GM18868 (cell line): ENCODE results near the gene MYD88.
"Not testable (repeated sequence)": the region's sequence is repeated elsewhere in the genome, so short reads cannot be mapped to it uniquely, and the experiment has no call there.

ENCODE experiments used
- ATAC-seq: cut with Tn5 transposase; IDR thresholded peaks from one replicate; pipeline ENCODE4 v1.9.1; 2021; ENCODE audit warnings: mild to moderate bottlenecking, moderate library complexity; ENCODE audit not compliant: unreplicated experiment

The MYD88 gene

DNA sequence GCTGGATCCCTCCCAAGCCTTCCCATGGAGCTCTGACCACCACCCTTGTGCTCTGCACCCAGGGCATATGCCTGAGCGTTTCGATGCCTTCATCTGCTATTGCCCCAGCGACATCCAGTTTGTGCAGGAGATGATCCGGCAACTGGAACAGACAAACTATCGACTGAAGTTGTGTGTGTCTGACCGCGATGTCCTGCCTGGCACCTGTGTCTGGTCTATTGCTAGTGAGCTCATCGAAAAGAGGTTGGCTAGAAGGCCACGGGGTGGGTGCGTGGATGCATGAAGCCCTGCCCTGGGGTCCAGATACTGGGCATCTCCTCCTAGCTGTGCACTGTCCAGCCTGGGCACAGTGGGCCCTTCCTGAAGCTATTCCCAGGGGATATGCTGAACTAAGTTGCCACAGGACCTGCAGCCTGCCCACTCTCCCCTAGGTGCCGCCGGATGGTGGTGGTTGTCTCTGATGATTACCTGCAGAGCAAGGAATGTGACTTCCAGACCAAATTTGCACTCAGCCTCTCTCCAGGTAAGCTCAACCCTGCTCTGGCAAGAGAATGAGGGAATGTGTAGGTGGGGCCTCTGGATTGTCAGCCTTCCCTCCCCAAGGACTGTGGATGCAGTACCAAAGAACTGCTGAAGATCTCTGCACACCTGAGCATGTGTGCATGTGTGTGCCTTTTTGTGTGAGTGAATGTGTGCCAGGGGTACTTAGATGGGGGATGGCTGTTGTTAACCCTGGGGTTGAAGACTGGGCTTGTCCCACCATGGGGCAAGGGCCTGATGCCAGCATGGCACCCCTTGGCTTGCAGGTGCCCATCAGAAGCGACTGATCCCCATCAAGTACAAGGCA, 2.1 kb downstream of the MYD88 start:
- no peak for ATAC-seq

DNA sequence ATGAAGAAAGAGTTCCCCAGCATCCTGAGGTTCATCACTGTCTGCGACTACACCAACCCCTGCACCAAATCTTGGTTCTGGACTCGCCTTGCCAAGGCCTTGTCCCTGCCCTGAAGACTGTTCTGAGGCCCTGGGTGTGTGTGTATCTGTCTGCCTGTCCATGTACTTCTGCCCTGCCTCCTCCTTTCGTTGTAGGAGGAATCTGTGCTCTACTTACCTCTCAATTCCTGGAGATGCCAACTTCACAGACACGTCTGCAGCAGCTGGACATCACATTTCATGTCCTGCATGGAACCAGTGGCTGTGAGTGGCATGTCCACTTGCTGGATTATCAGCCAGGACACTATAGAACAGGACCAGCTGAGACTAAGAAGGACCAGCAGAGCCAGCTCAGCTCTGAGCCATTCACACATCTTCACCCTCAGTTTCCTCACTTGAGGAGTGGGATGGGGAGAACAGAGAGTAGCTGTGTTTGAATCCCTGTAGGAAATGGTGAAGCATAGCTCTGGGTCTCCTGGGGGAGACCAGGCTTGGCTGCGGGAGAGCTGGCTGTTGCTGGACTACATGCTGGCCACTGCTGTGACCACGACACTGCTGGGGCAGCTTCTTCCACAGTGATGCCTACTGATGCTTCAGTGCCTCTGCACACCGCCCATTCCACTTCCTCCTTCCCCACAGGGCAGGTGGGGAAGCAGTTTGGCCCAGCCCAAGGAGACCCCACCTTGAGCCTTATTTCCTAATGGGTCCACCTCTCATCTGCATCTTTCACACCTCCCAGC, 2.9 kb downstream of the MYD88 start:
- ATAC-seq: no peak

DNA sequence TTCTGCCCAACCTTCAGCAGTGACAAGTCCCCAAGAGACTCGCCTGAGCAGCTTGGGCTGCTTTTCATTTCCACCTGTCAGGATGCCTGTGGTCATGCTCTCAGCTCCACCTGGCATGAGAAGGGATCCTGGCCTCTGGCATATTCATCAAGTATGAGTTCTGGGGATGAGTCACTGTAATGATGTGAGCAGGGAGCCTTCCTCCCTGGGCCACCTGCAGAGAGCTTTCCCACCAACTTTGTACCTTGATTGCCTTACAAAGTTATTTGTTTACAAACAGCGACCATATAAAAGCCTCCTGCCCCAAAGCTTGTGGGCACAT, 3.5 kb downstream of the MYD88 start:
- ATAC-seq: no peak

DNA sequence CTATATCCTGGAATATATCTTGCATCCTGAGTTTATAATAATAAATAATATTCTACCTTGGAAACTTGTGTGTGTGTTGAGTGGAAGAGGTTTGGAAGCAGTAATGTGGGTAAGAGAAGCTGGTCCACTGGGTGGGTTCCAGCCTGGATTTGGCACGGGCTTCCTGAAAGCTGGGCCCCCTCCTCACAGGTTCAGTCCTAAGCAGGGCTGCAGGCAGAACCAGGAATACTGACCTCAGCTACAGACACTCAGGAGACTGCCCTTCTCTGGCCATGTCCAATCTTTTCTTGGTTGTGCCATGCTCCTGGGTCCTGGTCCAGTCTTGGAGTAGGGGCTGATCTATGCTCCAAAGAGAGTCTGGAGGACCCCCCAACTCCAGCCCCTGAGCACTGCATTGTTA, 4.5 kb downstream of the MYD88 start:
- ATAC-seq: no peak

DNA sequence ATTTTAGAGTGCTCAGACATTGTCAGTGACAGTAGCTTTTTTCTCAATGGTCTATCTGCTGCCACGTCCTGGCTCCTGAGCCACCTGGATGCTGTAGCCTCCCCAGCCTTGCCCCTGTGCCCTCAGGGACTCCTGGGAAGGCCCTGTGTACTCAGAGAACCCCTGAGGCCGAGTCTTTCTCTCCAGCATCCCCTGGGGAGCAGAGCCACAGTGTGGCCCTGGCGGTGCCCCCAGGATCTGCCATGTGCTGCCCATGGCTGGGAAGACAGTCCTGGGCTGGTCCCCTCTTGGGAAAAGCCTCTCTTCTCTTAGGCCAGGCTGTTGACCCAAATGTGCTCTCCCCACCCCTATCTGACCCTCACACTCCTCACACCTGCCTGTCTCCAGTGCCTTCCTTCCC, 5.0 kb downstream of the MYD88 start:
- ATAC-seq: no peak

DNA sequence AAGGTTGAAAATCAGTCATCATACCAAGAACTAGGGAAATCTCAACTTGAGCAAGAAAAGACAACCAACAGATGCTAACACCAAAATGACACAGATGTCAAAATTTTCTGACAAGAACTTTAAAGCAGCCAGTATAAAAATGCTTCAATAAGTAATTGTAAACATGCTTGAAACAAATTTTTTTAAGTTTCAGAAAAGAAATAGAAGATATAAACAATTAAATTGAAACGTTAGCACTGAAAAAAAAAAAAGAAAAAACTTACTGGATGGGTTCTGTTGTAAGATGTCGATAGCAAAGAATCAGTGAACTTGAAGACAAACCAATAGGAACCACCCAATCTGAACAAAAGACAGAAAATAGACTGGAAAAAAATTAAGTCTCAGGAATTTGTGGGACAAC, 8.0 kb downstream of the MYD88 start:
- ATAC-seq: no peak

DNA sequence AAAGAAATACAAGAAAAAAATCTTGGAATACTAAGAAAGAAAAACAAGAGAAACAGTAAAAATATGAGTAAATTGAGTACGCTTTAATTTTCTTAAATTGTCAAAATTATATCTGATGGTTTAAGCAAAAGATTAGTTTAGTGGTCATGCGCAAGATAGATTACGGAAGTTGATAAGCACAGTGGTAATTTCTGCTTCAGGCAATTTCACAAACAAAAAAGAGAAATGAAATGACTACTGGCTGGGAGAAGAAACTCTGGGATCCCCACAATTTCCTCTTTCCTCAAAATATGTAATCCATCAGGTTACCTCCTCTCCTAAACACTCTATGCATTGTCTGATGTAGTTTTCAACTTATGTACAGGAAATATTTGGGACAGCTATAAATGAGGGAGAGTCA, 9.0 kb downstream of the MYD88 start:
- no peak for ATAC-seq

DNA sequence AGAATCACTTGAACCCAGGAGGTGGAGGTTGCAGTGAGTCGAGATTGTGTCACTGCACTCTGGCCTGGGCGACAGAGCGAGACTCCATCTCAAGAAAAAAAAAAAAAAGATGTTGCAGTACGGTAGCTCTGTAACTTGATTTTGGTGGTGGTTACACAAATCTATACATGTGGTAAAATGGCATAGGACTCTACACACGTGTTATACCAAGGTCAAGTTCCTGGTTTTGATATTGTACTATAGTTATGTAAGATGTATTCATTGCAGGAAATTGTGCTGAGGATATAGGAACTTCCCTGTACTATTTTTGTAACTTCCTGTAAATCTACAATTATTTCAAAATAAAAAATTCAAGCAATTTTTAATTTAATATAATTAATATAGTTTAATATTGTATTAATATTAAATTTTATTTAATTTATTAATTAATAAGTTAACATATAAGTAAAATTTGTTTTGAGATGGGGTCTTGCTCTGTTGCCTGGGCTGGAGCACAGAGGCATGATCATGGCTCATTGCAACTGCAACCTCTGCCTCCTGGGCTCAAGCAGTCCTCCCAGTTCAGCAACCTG, 9.9 kb downstream of the MYD88 start:
- no peak for ATAC-seq

DNA sequence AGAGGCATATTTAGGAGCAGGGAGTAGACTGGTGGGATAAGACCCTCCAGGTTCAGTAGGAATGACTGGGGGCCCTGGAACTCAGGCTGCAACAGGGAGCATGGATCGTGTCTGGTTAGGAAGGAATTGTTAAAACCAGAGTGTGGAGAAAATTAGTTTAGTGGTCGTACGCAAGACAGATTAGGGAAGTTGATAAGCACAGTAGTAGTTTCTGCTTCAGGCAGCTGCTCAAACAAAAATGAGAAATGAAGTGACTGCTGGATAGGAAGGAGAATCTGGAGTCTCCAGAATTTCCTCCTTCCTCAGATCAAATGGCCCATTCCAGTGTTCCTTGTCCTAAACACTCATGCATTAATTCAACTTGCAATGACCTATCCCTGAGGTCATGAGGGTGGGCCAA, 11.2 kb downstream of the MYD88 start:
- peak; percentile 51 for ATAC-seq

DNA sequence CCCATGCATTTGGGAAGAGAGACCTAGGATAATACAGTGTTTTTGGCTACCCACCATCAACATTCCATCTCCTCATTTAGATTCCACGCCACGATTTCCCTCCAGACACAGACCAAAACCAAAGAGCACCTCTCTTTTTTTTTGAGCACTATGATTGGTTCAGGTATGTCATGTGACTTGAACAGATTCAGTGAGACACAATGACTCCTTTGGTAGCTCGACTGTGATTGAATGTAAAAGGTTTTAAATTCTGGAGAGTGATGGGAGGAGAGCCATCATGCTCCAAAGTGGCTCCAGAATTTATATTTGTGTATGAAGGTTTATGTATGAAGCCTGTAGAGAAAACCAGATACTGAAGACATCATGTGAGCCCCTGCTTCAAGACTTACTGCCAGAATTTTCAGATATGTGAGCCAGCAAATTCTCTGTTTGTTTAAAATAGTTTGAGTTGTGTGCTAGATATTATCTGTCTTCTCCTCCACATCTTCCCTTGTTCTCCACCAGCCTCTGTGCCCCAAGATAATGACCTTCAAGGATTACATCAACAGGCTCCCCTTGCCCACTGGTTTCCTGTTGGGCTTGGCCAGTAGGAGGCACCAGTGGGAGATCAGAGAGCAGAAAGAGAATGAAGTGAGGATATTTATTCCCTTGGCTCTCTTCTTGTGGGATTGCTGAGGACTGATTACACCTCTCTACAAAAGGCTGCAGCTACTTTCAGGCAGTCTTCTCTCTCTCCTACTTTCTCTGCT, 12.5 kb downstream of the MYD88 start:
- no peak for ATAC-seq

DNA sequence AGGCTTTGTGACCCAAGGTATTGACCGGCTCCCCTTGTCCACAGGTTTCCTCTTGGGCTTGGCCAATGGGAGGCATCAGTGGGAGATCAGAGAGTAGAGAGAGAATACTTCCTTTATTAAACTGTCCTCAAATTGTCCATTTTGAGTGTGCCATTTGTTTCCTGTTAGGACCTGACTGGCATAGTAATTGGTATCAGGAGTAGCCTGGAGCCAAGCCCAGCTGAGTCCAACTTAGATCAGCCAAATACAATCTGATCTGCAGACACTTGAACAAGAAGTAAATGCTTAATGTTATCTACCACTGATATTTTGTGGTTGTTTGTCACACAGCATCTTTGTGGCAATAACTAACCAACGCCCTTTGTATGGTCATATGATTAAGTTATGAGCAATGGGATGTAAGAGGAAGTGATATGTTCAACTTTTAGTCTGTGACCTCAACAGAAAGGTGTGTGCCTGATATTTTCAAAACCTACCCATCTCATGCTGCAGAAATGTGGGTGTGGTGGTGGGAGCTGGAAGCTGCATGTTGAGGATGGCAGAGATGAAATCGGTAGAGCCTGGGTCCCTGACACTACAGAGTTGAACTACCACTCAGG, 13.3 kb downstream of the MYD88 start:
- ATAC-seq: no peak

DNA sequence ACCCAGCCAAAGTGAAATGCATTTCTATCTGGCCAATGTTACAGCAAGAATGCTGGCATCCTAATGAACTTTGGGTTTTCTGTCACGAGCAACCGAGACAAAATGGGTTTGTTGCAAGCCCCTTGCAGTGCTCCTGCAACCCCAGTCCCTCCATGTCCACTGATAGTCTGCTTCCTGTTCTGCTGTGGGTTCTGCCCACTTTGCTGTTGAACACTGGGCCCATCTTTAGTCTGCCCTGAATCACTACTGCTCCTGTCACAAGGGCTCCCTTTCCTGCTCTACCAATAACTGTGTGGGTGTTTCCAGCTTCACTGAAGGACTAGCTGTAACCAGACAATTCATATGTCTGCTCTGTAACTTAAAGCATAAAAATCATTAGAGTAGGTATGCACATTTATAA, 14.1 kb downstream of the MYD88 start:
- ATAC-seq: no peak

DNA sequence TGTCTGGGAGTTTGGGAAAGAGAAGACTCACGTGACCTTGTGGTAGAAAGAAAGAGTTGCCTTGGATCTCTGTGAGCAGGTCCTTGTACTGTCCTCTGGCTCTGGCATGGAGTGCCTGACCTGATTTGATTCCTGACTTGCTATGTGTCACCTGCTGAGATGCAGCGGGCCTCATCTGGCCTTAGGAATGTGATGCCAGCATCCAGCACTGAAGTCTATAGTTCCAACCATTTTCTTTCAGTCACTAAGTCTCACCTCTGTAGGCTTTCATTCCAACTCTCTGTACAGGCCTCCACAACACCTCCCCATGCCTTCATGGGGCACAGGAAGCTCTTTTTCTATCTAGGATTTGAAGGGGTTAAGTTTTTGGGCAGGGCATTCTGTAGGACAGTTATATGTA, 14.8 kb downstream of the MYD88 start:
- ATAC-seq: no peak

DNA sequence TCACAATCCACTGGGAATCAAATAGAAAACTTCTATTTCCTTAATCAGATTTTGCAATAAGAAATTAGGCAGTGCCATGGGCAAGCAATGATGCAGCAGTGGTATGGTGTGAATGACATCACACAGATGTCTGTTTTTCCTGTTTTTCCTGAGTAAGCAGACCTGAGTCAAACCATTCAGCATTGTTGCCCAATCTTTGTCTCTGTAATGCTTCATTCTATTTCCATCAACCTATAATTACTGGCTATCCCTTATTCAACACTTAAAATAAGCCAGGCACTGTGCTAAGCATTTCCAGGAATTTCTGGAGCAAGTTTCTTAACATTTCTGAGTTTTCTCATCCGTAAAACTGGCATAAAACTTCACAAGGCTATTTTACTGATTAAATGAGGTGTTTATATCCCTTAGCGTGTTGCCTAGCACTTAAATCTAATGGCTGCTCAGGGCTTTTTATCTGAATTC, 15.6 kb downstream of the MYD88 start:
- ATAC-seq: no peak

DNA sequence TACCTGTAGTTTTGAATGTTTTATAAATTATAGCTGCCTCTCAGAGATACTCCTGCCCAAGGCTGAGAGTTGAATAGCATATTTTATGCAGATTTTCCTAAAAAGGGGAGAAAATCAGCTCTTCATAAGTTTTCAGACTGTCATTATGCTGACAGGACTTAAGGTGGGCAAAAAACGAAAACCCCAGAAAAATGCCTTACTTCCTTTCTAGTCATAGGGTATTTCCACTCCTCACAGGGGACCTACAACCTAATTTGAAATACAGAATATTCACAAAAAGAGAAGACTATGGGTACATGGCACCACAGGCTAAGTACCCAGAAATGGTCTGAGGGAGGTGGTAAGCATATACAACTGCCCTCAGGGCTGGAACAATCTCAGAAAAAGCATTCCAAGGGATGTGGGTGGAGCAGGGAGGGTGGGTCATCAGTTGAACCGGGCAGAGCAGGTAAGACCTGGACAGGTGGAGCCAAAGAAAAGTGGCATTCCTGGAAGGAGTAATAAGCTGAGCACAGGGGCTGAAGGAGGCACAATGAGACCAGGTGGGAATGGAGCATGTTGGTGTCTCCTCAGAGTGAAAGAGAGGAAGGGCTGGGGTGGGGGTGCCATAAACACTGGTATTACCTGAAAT, 16.3 kb downstream of the MYD88 start:
- peak; percentile 39 for ATAC-seq

DNA sequence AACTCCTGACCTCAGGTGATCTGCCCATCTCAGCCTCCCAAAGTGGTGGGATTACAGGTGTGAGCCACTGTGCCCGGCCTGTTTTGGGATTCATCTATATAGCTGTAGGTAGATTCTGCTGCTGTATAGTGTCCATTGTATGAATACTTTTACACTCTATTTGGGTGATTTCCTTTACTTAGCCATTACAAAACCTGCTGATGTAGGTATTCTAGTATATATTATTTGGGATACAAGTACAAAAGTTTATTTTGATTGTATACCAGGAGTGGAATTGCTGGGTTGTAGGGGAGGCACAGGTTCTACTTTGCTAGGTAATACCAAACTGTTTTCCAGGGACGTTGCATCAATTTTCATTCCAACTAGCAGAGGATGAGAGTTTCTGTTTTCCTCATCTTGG, 17.4 kb downstream of the MYD88 start:
- ATAC-seq: no peak

DNA sequence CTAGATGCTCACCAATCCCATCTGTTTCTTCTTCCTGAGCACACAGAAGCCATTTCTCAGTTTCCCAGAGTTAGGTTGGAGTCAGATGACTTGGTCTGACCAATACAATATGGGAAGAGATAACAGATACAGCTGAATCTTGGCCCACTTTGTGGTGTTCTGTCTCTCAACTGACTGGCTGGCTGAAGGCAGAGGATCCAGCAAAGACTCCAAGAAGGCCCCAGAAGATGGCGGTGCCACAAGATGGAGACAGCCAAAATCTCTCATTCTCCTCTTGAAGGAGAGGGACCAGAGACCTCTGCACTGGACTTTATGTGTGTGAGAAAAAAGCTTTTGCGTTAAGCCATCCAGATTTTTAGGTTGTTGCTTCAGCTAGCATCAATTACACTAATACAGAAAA, 18.7 kb downstream of the MYD88 start:
- ATAC-seq: no peak

DNA sequence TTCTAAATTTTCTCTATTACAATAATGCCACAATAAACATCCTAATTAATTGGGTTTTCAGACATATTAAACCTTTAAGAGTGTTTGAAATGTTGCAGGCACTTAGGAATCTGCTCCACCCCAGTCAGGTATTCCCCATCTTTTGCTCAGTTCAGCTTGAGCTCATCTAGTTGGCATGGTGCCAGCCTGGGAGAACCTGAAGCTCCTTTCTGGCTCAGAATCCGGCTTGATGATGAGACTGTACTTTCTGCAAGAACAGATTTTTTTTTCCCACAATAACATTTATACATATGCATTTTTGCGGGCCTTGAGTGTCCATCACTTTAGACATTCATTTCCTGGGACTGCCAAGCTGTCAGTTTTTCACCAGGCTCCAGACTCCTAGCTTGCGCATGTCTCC, 19.1 kb downstream of the MYD88 start:
- ATAC-seq: no peak

DNA sequence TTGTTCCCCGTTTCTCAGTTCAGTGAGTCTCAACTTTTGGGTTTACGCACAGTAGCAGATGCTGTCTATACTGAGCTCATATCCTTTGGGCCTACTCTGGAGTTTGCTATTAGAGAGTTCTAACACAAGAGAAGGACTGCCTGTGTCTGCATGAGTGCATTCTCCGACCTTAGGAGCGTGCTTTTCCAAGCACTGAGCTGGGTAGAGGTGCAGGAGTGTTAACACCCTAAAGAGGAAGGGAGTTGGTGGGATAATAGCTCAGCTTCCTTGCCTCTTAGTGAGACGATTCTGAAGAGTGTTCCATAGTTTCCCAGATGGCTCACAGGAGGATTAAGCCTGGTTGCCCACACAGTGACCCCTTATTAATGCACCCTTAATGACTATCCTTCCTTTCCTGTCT, 20.0 kb downstream of the MYD88 start:
- no peak for ATAC-seq

DNA sequence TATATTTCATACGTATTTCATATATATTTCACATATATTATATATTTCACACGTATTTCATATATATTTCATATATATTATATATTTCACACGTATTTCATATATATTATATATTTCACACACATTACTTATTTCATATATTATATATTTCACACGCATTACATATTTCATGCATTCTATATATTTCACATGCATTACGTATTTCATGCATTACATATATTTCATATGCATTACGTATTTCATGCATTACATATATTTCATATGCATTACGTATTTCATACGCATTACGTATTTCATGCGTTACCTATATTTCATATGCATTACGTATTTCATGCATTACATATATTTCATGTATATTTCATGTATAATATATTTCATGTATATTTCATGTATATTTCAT, 22.2 kb downstream of the MYD88 start:
- not testable (repeated sequence) for ATAC-seq
